Ascending aorta (tissue), 2 donors: ENCODE measurements around the gene ZBTB32. TPM values are rescaled to one million over a fixed set of nuclear protein-coding genes. Genes with fewer than 3 reads are reported as not detected.

ENCODE experiments used
- DNase-seq, 2 donors: peaks; one replicate each; pipeline ENCODE4 v3.0.0-alpha.2; 2019; ENCODE audit warnings: low spot score in 2 of 2
- H3K27ac ChIP-seq, 2 donors: fragments of 200-600 bp; sonication (generic); one replicate each; pipeline ENCODE4 v1.5.1; 2016 to 2017; ENCODE audit warnings: mild to moderate bottlenecking in 1 of 2
- H3K27me3 ChIP-seq: fragments of 200-600 bp; sonication (generic); one replicate; pipeline ENCODE4 v1.5.1; 2017
- H3K36me3 ChIP-seq, 2 donors: fragments of 200-600 bp; sonication (generic); one replicate each; pipeline ENCODE4 v1.5.1; 2016
- H3K4me1 ChIP-seq, 2 donors: fragments of 200-600 bp; sonication (generic); one replicate each; pipeline ENCODE4 v1.5.1; 2016 to 2017; ENCODE audit warnings: mild to moderate bottlenecking in 1 of 2
- H3K4me3 ChIP-seq, 2 donors: fragments of 200-600 bp; sonication (generic); one replicate each; pipeline ENCODE4 v1.5.1; 2016 to 2017; ENCODE audit warnings: mild to moderate bottlenecking in 1 of 2
- H3K9me3 ChIP-seq, 2 donors: fragments of 200-600 bp; sonication (generic); one replicate each; pipeline ENCODE4 v1.5.1; 2016
- CTCF ChIP-seq, 3 experiments: fragments of 200-600 bp in 2 of 3; fragments of 450-650 bp in 1 of 3; sonication (generic) in 2 of 3; IDR thresholded peaks; one replicate each; pipeline ENCODE4 v1.5.1; 2016 to 2019; ENCODE audit warnings: antibody characterized with exemption in 3 of 3, mild to moderate bottlenecking in 1 of 3, moderate library complexity in 1 of 3
- intact Hi-C: fragments of 100-400 bp; cut with DNase I; formaldehyde crosslinking; loops from one replicate; pipeline ENCODE4 v1.15.1; 2023
- total RNA-seq: library from RNA; depleted of rRNA; stranded (reverse); fragments of >200 nt; gene quantifications from one replicate; pipeline ENCODE4 v1.1.0, GENCODE V29; 2016

The ZBTB32 gene
- total RNA-seq, 1 donor from 2014 or later, result not detected

DNA sequence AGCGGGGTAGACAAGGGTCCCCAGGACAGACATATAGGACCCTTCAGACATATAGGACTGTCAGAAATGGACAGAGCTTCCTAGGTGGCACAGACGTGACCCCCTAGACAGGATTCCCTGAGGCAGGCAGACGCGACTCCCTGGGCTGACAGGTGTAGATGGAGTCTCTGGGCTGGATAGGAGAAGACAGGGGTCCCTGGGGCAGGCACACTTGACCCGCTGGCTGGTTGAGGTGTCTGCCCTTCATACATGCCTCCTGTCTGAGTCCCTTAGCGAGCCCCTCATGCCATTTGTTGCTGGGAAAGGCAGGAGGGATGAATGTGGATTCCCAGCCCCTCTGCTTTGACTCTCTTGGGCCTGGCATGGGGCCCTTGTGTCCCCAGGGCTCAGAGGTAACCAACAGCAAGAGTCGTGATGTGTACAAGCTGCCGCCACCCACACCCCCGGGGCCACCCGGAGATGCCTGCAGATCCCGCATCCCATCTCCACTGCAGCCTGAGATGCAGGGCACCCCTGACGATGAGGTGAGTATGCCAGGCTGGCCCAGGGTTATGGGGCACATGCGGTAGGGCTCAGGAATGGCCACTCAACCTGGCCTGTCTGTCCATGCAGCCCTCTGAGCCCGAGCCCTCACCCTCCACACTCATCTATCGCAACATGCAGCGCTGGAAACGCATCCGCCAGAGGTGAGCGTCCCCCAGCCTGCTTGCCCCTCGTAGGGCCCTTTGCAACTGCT, 49.4 kb downstream of the ZBTB32 start:
- intact Hi-C loops, result no loop called here

DNA sequence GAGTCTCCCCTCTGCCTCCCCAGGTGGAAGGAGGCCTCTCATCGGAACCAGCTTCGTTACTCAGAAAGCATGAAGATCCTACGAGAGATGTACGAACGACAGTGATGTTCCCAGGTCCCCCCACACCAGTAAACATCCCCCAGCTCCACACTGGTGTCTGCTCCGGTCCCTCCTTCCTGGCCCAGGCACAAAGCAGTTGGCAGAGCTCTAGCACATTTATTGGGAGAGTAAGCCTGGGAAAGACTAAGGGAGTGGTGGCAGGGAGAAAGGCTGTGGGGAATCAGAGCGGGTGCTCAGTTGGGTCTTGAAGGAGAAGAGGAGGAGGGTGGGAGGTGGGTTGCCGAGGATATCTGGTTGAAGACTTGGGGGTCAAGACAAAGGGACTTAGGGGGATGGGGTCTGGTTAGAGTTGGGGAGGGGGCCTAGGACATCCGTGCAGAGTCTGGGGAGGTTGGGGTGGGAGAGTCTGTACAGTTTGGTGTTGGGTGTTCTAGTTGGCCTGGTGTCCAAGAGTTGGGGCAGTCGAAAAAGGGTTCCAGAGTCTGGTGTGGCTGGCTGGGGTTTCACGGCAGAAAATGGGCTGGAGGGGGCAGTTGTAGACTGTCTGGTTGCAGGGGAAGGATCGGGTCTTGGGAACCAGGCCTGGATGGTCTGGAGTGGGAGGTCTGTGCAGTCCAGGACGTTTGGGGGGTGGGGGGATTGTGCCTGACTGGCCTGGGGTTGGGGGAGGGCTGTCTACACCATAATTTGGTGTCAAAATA, 50.2 kb downstream of the ZBTB32 start:
- no peak for DNase-seq
- Histone ChIP-seq H3K36me3 (peaks cover 18 to 24% of the 10 kb centered on the region in 2 donors), H3K4me3 (peak overlapping the region; percentile 53 to 85), H3K4me1 (peaks cover 7 to 27% of the 10 kb centered on the region in 2 donors), H3K27me3 (no peaks in the 10 kb centered on the region), H3K27ac (peak overlapping the region; percentile 99), H3K9me3 (no peaks in the 10 kb centered on the region)
- TF ChIP-seq CTCF (IDR thresholded peaks at IDR 0.05), result no peak
- intact Hi-C loops, result loop anchor here (5.0 kb wide), 4 partner anchors 112 to 398 kb away; partner anchors contain the start of genes APLP1, COX7A1, ETV2 and RBM42

More for the DNA sequence above, 49.4 kb downstream of the ZBTB32 start:
- DNase-seq, result no peak
- Histone ChIP-seq H3K27me3 (no peaks in the 10 kb centered on the region), H3K27ac (peak overlapping the region; percentile 99), H3K4me3 (no peak overlapping the region), H3K9me3 (no peaks in the 10 kb centered on the region), H3K4me1 (peaks cover 7 to 30% of the 10 kb centered on the region in 2 donors), H3K36me3 (peaks cover 18 to 24% of the 10 kb centered on the region in 2 donors)
- TF ChIP-seq CTCF (IDR thresholded peaks at IDR 0.05), result no peak

DNA sequence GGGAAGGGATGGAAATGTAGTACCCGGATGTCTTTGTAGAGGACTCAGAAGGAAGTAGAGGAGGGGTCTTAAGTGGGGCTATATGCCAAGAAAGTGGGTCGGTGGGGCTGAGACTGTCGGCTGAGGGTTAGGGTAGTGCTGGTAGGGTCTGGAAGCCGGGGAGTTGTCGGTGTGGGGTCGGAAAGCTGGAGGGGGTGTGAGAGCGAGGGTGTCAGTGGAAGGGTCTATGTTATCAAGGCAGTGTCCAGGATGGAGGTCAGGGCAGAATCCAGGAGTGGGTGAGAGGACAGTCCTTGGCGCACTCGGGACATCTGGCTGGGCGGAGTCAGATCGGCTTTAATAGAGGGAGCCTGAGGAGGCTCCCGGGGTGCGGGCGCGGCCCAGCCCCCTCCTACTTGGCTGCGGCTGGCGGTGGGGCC, 50.8 kb downstream of the ZBTB32 start:
- DNase-seq, result no peak
- H3K36me3 ChIP-seq, result peaks cover 18 to 24% of the 10 kb centered on the region in 2 donors
- H3K9me3 ChIP-seq, result no peaks in the 10 kb centered on the region
- H3K4me1 ChIP-seq, result peaks cover 7 to 24% of the 10 kb centered on the region in 2 donors
- no peak for TF ChIP-seq CTCF (IDR thresholded peaks at IDR 0.05)
- no peaks in the 10 kb centered on the region for H3K27me3 ChIP-seq
- H3K4me3 ChIP-seq, result peak overlapping the region; percentile 53 to 85
- peak overlapping the region; percentile 99 for H3K27ac ChIP-seq
- intact Hi-C loops, result loop anchor here (5.0 kb wide), 4 partner anchors 112 to 397 kb away; partner anchors contain the start of genes APLP1, COX7A1, ETV2 and RBM42

- DNase-seq, result peak; percentile 49 to 94
- Histone ChIP-seq H3K27me3 (no peaks in the 10 kb centered on the region), H3K4me1 (peaks cover 7 to 24% of the 10 kb centered on the region in 2 donors), H3K9me3 (no peaks in the 10 kb centered on the region), H3K4me3 (peak overlapping the region; percentile 53 to 85), H3K36me3 (peaks cover 22 to 24% of the 10 kb centered on the region in 2 donors), H3K27ac (peak overlapping the region; percentile 99)
- TF ChIP-seq CTCF (IDR thresholded peaks at IDR 0.05), result no peak
- intact Hi-C loops, result loop anchor here (2.0 to 5.0 kb wide), 5 partner anchors 15 to 397 kb away; partner anchors contain the start of genes APLP1, COX7A1, ETV2 and RBM42
These were observed 51.4 kb downstream of the ZBTB32 start for GRCh38 chr19:35755550-35756376.
